Activated naive CD8-positive, alpha-beta T cell (primary cell): ENCODE data around the gene EIF3J.

Experiments used
- H3K27ac Mint-ChIP-seq: one replicate; pipeline ENCODE4 v1.8.0; 2021; ENCODE audit warnings: mixed read lengths
- H3K27me3 Mint-ChIP-seq: one replicate; pipeline ENCODE4 v1.8.0; 2021; ENCODE audit warnings: mixed read lengths
- H3K36me3 Mint-ChIP-seq: one replicate; pipeline ENCODE4 v1.8.0; 2021; ENCODE audit warnings: mixed read lengths
- H3K4me1 Mint-ChIP-seq: one replicate; pipeline ENCODE4 v1.8.0; 2021; ENCODE audit warnings: low read depth, mixed read lengths
- H3K4me3 Mint-ChIP-seq: one replicate; pipeline ENCODE4 v1.8.0; 2021; ENCODE audit warnings: mild to moderate bottlenecking, mixed read lengths
- H3K9me3 Mint-ChIP-seq: one replicate; pipeline ENCODE4 v1.8.0; 2021; ENCODE audit warnings: low read depth, mixed read lengths

Gene EIF3J

DNA sequence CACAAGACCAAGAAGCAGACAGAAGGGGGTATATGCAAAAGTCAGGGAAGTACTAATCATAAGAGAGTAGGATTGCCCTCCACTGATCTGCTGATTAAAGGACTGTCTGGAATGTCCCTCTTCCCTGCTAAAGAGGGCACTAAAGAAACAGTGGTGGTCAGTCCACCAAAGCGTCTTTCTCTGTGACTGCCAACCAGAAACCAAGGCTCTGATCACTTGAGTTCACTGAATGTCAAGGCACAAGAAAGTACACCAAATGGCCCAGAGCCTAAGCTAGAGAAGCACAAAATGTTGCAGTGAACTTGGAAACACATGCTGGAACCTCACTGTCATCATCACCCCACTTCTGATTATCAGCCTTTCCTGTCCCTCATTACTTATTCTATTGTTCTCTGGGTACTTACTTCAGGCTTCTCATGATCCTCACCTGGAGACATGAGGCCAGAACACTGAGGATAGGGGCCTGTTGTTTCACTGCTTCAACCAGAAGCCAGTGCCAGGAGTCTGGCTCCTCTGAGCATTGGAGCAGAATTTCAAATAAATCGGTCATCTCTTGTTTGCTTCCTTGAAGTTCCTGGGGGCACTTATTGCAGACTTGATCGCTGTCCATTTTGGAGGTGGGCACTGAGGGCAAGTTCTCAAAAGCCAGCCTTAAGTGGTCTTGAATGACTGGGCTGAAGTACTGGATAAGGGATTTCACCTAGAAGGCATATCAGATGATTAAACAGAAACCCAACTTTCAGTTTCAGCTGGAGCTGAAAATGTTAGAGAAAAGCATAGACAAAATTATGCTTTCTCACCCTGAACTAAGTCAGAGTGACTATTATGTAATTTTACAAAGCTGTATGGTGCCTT, 58.9 kb downstream of the EIF3J start:
- Mint-ChIP-seq H3K4me3 (no peak overlapping the region), H3K27ac (peak overlapping the region; percentile 89), H3K4me1 (peaks cover 33% of the 10 kb centered on the region), H3K9me3 (no peaks in the 10 kb centered on the region), H3K27me3 (no peaks in the 10 kb centered on the region), H3K36me3 (peaks cover 3% of the 10 kb centered on the region)

DNA sequence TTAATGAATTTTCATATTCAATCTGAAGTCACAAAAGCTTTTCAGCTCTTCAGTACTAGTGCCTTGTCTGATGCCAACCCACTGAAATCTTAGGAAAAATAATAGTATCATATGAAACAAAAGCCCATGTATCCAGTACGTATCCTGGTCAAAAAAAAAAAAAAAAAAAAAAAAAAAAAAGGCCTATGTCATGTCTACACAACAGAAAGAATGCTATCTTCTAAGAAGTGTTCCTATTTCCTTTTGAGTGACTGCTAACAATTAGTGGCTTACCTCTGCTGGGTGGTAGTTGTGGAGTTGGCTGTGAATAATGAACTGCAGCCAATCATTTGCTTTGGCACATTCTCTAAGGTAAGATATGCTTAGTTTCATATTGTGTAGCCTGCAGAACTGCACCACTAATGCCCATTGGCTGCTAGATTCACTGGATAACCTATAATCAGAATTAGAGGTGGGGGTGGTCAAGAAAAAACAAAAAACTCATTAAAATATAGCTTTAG, 59.6 kb downstream of the EIF3J start:
- Mint-ChIP-seq H3K27me3 (no peaks in the 10 kb centered on the region), H3K36me3 (peaks cover 3% of the 10 kb centered on the region), H3K4me1 (peaks cover 33% of the 10 kb centered on the region), H3K9me3 (no peaks in the 10 kb centered on the region), H3K27ac (peak overlapping the region; percentile 89), H3K4me3 (no peak overlapping the region)

DNA sequence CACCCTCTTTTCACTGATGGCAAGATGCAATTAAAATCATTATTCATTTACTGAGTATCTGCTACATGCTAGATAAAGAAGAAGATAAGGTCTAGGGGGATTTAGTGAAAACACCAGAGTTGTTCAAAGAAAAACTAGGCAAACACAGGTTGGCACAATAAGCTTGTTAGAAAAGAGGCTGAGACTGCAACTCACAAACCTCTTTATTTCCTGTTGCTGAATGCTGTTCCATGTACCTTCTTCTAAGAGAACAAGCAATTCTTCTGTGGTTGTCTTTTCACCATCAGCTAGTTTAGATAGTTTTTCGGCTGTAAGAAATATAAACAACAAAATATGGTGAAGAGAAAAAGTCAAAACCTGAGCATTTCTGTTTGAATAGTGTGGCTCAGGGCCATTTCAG, 61.1 kb downstream of the EIF3J start:
- Mint-ChIP-seq H3K27me3 (no peaks in the 10 kb centered on the region), H3K27ac (peak overlapping the region; percentile 67), H3K9me3 (no peaks in the 10 kb centered on the region), H3K4me1 (peaks cover 32% of the 10 kb centered on the region), H3K36me3 (peaks cover 9% of the 10 kb centered on the region), H3K4me3 (no peak overlapping the region)

DNA sequence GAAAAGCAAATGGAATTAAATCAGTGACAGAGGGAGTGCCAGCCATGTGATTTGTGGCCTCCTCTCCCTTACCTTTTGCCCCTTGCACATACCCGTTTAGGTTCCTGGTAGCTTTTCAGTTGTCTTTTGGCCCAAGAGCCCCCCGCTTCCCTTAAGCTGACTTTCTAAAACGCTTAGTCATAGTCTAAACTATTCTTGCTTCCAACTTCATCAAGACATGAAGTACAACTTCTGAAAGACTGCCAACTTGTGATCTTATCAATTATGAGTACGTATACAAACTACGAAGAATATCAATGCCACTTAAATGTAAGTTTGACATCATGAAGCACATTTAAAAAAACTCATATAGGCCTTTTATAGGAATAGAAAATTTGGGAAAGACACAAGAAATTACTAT, 61.9 kb downstream of the EIF3J start:
- Mint-ChIP-seq H3K27me3 (no peaks in the 10 kb centered on the region), H3K27ac (peak overlapping the region; percentile 67), H3K36me3 (peaks cover 13% of the 10 kb centered on the region), H3K4me3 (no peak overlapping the region), H3K4me1 (peaks cover 28% of the 10 kb centered on the region), H3K9me3 (no peaks in the 10 kb centered on the region)

DNA sequence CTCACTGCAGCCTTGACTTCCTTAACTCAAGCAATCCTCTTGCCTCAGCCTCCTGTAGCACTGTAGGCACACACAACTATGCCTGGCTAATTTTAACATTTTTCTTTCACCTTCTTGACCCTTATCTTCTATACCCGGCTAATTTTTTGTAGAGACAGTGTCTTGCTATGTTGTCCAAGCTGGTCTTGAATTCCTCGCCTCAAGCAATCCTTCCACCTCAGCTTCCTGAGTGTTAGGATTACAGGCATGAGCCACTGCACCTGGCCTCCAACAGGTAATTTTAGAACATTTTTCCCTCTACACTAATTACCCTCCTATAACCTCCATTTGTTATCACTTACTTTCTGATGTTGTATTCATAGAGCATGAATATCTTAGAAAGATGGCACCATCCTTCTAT, 66.2 kb downstream of the EIF3J start:
- no peak overlapping the region for H3K4me3 Mint-ChIP-seq
- H3K27ac Mint-ChIP-seq: peak overlapping the region; percentile 51
- H3K4me1 Mint-ChIP-seq: peaks cover 10% of the 10 kb centered on the region
- no peaks in the 10 kb centered on the region for H3K27me3 Mint-ChIP-seq
- peaks cover 20% of the 10 kb centered on the region for H3K36me3 Mint-ChIP-seq
- H3K9me3 Mint-ChIP-seq: no peaks in the 10 kb centered on the region

DNA sequence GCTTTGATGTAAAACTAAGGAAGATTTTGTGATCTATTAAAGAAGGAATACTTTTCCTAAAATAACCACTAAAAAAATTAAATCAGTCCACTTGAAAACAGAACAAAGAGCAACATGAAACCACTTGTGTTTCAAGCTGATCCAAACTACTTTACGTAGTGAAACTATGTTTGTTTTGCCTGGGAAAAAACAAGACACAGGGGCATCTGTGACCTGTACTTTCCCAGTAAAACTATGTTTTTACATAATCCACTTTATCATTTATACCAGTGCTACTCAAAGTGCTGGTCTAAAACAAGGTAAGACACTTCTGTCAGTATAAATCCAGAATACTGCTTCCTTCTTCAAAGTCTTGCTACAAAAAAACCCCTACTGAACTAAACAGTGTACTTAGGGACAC, 69.8 kb downstream of the EIF3J start:
- Mint-ChIP-seq H3K27me3 (no peaks in the 10 kb centered on the region), H3K4me1 (no peaks in the 10 kb centered on the region), H3K27ac (no peak overlapping the region), H3K9me3 (no peaks in the 10 kb centered on the region), H3K4me3 (no peak overlapping the region), H3K36me3 (peaks cover 15% of the 10 kb centered on the region)
